ENCODE data around the gene FBXW12.
"Not testable (repeated sequence)": the region's sequence is repeated elsewhere in the genome, so short reads cannot be mapped to it uniquely, and the experiment has no call there.

Gene FBXW12

DNA sequence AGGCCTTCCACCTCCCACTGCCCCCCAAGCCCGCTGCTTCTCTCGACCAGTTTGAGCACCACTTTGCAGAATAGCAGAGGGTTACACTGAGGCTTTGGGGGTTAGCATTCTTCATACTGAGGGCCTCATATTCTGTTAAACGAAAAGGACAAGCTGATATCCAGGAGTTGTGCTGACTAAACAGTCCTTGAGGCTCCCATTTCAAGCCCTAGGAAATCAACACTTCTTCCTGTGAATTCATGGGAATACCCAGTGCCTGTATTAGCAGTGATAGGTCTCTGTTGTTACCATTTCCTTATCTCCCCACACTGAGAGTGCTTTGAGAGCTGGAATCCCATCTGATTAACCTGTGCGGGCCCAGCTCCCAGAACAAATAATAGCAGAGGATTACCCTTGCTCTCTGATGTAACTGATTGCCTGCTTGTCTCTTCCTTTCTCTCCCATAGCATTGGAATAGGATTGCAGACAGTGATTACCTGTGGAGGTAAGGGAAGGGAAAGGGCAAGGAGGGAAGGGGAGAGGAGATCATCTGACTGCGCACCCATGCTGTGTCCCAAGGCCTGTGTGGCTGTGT is 930 bp downstream of the FBXW12 start:
- DNase-seq: no peak

DNA sequence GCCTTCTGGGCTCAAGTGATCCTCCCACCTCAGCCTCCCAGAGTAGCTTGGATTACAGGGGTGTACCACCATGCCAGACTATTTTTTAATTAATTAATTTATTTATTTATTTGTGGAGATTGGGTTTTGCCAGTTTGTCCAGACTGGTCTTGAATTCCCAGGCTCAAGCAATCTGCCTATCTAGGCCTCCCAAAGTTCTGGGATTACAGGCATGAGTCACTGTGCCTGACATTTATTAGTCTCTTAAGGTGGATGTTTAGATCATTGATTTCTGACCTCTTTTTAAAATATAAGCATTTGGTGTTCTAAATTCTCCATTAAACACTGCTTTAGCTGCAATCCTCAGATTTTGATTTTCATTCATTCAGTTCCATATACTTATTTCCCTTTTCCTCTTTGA is 15.6 kb downstream of the FBXW12 start:
- no peak for DNase-seq

DNA sequence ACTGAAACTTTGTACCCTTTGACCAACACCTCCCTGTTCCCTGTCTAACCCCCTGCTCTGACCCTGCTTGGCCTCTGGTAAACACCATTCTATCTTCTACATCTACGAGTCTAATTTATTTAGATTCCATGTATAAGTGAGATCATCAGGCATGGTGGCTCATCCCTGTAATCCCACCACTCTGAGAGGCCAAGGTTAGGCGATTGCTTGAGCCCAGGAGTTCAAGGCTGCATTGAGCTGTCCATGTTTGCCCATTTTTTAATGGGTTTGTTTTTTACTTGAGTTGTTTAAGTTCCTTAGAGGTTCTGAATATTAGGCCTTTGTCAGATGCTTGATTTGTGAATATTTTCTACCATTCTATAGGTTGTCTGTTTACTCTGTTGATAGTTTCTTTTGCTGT is 16.9 kb downstream of the FBXW12 start:
- no peak for DNase-seq

DNA sequence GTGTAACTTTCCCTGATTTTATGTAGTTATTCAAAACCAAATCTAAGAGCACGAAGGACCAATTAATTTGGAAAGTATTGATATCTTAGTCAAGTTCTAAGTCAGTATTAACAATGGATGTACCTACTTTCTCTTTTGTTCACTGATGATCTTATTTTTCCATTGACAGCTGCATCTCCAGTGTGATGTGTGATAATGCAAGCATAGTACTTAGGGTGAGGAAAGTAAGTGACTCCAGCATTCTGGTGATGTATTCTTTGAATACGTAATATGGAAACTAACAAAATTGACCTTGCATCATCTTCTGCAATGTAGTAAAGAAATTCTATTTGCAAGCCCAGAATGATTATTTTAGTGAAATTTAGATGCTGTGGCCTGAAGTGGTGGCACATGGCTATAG is 22.4 kb downstream of the FBXW12 start:
- no peak for DNase-seq

DNA sequence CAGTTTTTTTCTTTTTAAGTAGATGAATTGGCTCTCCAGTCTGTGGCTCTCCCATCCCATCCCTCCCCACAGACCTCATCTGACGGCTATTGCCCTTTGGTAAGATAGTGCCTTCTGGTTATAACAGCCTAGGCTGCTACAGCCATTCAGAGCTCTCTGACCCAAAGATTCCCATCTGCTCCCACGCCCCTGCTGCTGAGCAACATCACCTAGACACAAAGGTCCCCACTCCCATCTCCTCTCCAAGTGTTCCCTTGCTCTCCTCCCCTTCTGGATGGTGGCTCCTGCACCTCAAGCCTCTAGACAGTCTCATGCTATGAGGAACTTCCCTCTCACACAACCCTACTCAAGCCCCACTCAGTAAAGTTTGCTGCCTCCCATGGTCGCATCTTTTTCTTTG is 23.7 kb downstream of the FBXW12 start:
- no peak for DNase-seq

DNA sequence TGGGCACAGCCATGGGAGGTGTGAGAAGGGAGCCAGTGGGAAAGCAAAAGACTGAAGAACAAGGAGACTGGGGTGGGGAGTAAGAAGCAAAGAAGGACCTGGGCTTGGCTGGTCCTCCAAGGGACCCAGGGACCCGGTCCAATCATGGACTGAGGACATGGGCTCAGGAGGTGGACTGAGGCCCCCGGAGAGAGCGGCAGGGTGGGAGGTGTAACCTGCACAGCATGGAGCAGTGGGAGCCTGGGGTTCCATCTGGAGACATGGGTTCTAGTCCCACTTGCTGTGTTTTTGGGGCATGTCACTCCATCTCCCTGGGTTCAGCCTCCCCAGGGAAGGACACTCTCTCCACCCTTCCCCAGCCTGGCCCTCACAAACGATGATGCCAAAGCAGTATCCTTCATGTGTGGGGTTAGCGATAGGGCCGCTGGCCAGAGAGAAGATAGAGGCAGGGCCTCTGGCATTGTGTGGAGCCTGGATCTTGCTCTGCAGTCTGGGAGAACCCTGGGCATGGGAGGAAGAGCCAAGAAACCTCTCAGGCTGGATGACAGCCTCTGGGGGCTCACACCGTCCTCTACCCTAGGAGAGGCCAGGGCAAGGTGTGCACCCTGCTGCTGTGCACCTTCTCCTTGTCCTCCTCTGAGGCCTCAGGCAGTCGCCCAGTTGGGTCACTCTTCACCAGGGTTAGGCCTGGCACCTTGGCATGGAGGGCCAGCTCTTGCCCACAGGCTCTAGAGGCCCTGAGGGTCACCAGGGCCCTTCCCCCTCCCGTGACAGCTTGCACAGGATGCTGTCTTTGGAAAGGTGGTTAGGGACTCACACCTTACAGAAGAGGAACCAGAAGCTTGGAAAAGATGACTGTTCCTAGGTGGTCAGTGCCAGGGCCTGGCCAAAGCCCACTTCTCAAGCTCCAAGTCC is 26.0 kb downstream of the FBXW12 start:
- DNase-seq: no peak

DNA sequence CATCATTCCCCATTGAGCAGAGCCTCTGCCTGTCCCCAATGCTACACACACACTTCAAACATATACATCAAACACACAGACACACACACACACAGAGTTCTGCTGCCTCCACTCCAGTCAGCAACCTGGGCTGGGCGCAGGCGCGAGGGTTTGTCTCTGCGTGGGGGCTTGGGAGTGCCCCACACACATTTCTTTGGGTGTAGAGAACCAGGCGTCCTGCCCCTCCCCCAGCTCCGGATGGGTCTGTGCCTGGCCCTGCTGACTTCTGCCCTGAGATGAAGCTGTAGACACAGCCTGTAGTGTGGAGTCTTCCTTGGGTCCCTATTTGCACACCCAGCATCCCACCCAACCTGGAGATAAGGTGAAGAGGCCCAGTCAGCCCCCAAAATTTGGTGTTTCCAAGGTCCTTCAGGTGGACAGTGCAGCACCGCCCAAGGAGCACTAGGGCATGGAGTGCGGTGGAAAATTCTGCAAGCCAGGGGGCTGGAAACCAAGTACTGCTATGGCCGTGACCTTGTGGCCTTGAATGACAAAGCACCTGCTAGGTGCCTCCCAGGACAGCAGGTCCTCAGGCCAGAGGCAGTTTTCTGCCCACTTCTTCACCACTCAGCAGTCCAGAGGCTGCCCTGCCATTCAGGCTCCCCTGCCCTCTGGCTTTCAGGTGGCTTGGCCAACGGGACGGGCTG is 26.8 kb downstream of the FBXW12 start:
- no peak for DNase-seq

DNA sequence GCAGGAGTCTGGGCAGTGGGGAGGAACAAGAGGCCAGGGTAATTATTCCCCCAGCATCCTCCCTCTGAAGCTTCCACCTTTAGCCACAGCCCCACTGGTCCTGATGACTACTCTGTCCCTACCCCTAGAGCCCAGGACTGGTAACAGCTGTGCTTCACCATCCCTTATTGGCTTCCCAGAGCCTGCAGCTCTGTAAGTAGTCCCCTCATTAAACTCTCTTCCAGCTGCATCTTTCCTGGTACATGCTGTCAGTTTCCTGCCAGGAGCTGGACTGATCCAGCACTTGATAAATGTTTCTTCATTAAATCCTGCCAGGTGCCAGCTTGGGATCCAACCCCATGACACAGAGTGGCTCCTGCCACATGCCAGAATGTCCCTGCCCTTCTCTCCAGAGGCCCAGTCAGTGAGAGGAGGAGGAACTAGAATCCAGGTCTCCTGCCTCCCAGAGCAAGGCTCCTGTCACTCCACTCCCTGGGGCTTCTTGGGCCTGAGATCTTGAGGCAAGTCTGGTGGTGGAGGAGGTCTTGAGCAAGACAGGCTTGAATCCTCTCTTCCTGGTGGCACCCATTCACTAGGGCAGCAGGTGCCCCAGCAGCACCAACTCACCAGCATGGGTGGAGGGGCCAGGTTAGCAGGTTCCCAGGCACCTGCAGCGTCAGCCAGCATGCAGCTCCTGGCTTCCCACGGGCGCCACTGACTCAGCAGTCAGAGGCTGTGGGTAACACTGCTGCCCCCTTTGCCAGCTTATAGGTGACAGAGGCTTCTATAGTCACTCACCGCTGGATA is 27.6 kb downstream of the FBXW12 start:
- DNase-seq: no peak

DNA sequence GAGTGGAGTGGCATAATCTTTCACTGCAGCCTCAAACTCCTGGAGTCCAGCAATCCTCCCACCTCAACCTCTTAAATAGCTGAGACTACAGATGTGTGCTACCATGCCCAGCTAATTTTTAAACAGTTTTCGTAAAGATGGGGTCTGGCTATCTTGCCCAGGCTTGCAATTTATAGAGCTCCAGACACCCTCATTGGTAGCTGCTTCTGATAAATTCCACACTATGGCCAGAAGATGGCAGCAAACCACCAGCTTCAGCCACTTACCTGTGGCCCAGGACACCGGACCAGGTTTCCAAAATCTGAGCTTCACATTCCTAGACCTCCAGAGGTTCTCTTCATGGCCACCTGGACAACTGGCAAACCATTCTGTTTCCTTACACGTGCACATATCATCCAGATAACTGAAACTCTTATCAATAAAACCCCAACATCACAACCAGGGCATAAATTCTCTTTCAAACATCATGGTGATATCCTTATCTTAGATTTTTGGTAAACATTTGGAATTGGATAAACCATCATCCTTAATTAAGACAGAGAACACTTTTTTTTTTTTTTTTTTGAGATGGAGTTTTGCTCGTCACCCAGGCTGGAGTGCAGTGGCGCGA is 28.9 kb downstream of the FBXW12 start:
- DNase-seq: peak; percentile 69

DNA sequence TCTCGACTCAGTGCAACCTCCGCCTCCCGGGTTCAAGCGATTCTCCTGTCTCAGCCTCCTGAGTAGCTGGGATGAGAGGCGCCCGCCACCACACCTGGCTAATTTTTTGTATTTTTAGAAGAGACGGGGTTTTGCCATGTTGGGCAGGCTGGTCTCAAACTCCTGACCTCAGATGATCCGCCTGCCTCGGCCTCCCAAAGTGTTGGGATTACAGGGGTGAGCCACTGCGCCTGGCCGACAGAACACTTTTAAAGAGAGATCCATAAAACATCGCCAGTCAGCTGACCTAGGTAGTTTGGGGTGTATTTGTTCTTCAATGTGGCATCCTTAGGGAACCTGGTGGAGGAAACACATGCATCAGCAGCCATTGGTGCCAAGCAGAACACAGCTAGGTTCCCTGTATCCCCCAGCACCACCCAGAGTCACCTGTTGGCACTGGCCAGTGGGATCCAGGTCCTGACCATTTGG is 29.4 kb downstream of the FBXW12 start:
- not testable (repeated sequence) for DNase-seq

DNA sequence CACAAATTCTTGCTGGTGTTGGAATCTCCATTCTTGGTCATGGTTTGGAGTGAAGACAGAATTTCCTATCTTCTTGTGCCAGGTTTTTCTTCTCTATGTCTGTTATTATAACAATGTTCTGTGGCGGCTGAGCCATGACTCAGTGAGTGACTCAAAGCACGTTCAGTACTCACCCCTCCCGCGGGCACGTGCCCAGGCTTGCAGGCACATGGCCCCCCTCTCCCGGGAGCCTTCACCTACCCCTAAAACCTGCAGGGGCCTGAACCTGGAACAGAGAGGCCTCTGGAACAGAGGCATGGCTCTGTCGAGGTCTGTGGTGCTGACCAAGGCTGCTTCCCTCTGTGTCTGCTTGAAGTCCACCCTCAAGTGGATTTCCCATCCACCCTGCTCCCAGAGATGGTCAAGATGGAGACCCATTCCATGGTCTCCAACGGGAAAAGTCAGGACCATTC is 30.3 kb downstream of the FBXW12 start:
- peak; percentile 43 for DNase-seq

DNA sequence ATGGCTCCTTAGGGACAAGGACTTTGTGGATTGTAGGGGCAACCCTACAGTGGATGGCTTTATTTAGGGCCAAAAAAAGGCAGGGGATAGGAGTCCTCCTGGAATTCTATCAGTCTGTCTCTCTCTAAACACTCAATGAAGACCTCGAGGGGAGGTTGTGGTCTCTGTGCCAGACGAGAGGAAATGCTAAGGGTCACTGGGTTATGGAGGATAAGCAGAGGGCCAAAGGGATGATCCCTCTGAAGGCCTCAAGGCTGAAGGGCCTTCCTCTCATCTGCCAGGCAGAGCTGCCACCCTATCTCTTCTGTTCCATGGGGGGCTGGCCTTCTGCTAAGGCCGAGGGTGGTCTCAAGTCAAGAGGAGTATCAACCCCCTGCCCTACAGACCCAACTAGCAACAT is 30.9 kb downstream of the FBXW12 start:
- DNase-seq: no peak

DNA sequence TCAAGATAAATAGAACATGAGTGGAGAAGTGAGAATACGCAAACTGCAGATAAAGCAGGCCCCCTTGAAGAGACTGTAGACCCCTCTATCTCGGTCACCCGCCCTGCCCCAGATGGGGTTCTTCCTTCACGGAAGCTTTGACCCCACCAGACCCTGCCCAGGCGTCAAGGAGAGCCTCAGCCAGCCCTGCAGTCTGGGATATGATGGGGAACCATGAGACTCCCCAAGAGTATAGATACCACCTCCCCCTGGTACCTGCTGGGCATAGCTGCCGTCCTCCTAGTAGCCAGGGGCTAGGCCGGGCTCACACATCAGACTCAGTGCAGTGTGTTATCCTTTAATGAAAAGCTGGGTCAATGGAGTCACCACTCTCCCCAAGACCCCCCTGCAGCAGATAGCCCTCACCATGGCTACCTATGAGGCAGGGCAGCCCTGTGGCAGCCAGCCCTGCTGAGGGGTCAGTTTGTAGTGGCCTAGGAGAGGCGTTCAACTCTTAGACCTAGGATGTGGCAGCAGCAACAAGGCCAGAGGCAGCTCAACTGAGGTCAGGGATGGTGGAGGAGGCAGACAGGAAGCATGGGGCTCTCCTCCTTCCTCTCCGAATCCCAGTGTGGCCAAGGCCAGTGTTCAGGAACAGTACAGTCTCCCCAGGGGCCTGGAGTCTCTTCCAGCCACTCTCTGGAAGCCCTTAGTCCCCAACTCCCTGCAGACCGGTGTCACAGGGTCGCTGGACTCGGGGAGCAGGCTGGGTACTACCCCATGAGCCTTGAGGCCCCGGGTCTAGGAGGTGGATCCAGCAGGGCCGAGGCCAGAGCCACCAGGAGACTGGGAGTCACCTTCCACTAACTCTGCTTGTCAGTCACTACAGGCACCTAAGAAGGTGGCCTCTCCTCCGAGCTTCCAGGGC is 31.8 kb downstream of the FBXW12 start:
- peak; percentile 51 for DNase-seq

DNA sequence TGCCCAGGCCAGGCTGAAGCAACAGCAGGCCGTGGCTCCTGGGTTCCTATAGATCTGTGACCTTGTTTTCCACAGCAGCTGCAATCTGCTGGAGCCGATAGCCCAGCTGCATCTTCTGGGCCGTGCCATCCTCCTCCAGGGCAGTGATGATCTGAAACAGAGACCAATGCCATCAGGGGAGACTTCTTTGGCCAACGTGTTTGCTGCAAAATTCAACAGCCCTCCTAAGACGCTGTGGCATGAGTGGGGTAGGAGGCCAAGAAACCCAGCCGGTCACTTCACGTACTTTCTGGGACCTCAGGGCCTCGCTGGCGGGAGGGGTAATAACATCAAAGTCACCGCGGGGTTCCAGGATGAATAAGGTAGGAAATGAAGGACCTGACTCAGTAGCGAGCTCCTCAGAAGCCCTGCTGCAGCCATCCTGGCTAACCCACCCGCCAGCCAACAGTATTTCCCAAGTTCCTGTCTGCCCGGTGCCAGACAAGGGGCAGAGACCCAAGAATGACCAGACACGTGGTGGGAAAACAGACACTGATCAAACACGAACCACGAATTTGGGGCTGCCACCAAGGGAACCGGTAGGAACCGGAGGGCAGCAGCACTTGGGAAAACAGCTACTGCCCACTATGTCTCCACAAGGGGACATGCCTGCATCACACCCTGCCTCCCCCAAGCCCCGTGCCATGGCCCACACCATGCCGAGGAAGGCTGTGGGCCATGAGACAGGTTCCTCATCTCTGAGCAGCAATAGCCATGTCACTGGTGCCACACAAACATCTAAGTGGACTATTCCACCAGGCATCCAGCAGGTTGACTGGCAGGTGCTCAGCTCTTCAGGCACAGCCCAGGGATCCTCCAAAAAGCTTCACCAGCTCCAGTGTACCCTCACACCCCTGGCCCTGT is 32.7 kb downstream of the FBXW12 start:
- peak; percentile 43 for DNase-seq

DNA sequence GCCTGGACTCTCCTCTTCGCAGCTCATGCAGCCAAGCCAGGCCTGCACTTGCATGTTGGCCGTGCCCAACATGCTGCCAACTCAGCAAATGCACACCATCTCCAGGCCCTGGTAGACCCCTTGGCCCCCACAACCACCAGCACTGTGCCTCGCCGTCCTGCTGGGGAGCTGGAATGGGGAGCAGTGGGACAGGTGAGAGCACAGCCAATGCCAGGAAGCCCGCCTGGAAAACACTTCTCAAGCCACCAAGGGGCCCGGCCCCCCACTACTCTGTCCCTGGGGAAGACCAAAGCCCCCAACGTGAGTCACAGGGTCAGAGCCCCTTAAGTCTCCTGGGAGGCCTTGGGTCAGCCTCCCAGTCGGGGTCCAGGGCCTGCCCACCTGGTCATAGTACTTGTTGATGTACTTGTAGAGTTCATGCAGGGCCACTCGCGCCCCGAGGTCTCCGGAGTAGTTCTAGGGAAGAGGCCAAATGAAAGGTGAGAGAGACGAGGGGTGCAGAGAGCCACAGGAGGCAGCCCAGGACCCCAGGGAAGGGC is 33.4 kb downstream of the FBXW12 start:
- DNase-seq: peak; percentile 44

DNA sequence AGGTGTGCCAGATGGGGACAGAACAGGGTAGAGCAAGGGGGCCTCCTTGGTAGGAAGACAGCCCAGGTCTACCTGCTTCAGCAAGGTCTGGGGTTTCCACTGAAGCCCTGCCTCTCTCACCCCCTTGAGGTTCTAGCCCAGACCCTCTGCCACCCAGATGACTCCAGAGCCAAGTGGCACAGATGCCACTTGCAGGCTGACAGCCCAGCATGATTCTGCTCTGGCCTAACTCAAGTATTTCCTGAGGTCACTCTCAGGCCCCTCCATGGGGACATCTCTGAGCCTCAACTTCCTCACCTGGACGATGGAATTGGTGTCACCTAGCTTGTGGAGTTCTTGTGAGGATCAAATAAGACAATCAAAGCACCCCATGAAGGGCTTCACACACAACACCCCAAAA is 34.0 kb downstream of the FBXW12 start:
- no peak for DNase-seq

DNA sequence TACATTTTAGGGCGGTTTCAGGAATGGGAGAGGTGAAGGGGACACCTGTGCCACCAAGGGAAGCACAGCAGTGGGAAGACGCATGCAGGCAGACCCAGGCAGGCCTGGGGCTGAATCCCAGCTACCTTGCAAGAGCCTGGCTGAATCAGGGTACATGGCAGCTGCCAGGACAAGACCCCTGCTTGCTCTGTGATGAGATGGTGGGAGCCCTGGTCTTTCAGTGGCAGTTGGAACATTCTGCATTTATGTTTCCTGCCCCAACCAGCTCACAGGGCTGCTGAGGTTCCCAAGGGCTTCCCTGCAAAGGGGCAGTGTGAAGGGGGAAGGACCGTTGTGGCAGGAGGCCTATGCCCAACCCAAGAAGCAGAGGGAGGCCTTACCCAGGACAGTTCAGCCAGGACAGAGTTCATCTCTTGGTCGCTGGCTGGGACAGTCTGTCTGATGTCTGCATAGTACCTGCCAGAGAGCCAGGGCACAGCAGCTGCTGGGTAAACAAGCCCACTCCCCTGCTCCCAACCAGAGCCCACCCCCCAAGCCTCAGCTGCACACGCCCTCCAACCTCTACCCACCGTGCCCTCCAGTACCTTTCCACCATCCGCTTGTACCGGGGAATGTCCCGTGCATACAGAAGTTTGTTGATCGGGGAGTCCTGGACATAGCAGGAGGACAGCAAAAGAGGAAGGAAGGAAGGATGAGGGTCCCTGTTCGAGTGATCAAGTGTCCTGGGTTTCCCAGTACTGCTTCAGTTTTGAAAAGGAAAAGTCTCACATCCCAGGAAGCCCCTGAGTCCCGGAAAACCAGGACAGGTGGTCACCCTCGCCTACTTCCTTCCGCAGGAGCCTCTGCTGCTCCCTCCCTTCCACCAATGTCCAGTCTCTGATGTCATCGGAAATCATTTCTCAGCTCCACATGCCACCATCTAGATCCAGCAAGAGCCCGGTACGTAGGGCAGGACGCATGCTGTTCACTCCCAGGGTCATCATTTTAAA is 34.7 kb downstream of the FBXW12 start:
- peak; percentile 51 for DNase-seq

DNA sequence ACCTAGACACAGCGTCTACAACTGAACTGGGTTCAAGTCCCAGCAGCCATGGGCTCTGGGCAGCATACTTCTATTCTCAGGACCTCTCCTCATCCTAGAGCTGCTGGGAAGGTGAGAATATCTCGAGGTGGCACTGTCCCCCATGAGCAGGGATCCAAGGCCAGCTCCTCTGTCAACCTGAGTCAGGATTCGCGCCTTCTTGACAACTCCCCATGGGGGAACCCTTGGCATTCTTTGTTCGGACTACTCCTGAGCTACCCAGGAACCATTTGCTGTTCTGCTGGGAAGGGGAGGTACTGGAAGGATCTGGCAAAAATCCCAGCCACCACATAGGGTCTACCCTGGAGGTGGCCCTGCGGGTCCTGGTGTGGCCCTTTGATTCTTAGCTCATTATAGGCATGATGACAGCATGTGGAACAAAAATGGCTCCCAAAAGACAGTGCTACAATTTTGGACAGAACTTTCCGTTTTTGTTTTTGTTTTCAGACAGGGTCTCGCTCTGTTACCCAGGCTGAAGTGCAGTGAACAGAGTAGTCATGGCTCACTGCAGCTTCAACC is 35.6 kb downstream of the FBXW12 start:
- no peak for DNase-seq
